ENCODE data around the gene DNAL1. TPM values are rescaled to one million over a fixed set of nuclear protein-coding genes. Genes with fewer than 3 reads are reported as not detected.

Gene DNAL1
- total and polyA plus RNA-seq, 2 of the 13 experiments (the other 11 are each of a cell fraction or from before 2014, with no cell fraction given) = 1.4 to 13.3 TPM

DNA sequence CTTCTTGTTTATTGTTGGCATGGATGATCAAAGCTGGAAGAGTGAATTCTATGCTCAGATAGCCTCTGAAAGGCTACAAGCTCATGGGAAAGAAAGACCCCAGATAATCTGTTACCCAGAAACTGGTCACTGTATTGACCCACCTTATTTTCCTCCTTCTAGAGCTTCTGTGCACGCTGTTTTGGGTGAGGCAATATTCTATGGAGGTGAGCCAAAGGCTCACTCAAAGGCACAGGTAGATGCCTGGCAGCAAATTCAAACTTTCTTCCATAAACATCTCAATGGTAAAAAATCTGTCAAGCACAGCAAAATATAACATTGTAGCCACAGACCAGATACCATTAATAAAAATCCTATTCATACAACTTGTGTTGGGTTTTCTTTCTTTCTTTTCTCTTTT, 25.3 kb upstream of the DNAL1 start:
- H3K4me3 ChIP-seq (replicated peaks in 1 of 3; ENCODE audit: insufficient read depth in 1 of 3, low read depth in 2 of 3, low read length in 3 of 3) = no peak overlapping the region
- H4K20me1 ChIP-seq (ENCODE audit: insufficient read depth, low read length) = no peaks in the 10 kb centered on the region
- no peak overlapping the region for H3K4me2 ChIP-seq (ENCODE audit: low read depth, low read length)
- in situ Hi-C loops (cut with HindIII; ENCODE audit: extremely low pct_ligation_motif_present, low pct_unique_long_range_greater_than_20kb) = no loop called here
- no peak overlapping the region for H3K27ac ChIP-seq (ENCODE audit: extremely low read length, insufficient read depth, low read length)
- H3K4me1 ChIP-seq (ENCODE audit: insufficient read depth, low read length) = peaks cover 29% of the 10 kb centered on the region
- DNase-seq (ENCODE audit: low spot score) = no peak
- 27% methylated on average over 1 of the region's 1 CpG for WGBS (ENCODE audit: low lambda C conversion rate)
- intact Hi-C loops (cut with micrococcal nuclease; ENCODE audit: unreplicated experiment) = no loop called here
- TF ChIP-seq RNF2 (conservative IDR thresholded peaks at IDR 0.05; ENCODE audit: low read depth) = no peak
- TF ChIP-seq, protein P1, sequence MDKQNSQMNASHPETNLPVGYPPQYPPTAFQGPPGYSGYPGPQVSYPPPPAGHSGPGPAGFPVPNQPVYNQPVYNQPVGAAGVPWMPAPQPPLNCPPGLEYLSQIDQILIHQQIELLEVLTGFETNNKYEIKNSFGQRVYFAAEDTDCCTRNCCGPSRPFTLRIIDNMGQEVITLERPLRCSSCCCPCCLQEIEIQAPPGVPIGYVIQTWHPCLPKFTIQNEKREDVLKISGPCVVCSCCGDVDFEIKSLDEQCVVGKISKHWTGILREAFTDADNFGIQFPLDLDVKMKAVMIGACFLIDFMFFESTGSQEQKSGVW (CRISPR knock-in tag; IDR thresholded peaks at IDR 0.05; ENCODE audit: borderline replicate concordance) = no peak
- TF ChIP-seq ATRX (CRISPR knock-in tag; IDR thresholded peaks at IDR 0.05; ENCODE audit: borderline replicate concordance) = no peak
- TF ChIP-seq SMARCE1 (IDR thresholded peaks at IDR 0.05; ENCODE audit: borderline replicate concordance) = no peak
- peak; percentile 1 to 22; a peak in 2 of 4 replicates for TF ChIP-seq MAFK (conservative IDR thresholded peaks at IDR 0.05 in 1 of 2, IDR thresholded peaks at IDR 0.05 in 1 of 2; ENCODE audit: low read length in 2 of 2)
- TF ChIP-seq, protein P2, sequence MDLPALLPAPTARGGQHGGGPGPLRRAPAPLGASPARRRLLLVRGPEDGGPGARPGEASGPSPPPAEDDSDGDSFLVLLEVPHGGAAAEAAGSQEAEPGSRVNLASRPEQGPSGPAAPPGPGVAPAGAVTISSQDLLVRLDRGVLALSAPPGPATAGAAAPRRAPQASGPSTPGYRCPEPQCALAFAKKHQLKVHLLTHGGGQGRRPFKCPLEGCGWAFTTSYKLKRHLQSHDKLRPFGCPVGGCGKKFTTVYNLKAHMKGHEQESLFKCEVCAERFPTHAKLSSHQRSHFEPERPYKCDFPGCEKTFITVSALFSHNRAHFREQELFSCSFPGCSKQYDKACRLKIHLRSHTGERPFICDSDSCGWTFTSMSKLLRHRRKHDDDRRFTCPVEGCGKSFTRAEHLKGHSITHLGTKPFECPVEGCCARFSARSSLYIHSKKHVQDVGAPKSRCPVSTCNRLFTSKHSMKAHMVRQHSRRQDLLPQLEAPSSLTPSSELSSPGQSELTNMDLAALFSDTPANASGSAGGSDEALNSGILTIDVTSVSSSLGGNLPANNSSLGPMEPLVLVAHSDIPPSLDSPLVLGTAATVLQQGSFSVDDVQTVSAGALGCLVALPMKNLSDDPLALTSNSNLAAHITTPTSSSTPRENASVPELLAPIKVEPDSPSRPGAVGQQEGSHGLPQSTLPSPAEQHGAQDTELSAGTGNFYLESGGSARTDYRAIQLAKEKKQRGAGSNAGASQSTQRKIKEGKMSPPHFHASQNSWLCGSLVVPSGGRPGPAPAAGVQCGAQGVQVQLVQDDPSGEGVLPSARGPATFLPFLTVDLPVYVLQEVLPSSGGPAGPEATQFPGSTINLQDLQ (CRISPR knock-in tag; IDR thresholded peaks at IDR 0.05) = no peak
- no peak for TF ChIP-seq ATM (IDR thresholded peaks at IDR 0.05; ENCODE audit: borderline replicate concordance)
- no peak for TF ChIP-seq CHD2 (IDR thresholded peaks at IDR 0.05; ENCODE audit: low read depth, low read length)
- TF ChIP-seq ZNF563 (CRISPR knock-in tag; IDR thresholded peaks at IDR 0.05) = no peak
- H3K79me2 ChIP-seq (ENCODE audit: insufficient read depth, low read length) = no peaks in the 10 kb centered on the region
- no peak for ATAC-seq
- H3K9me3 ChIP-seq (ENCODE audit: low read length) = no peaks in the 10 kb centered on the region
- CTCF ChIA-PET (ENCODE audit: low intra/inter-chr PET ratio, low total read pairs) = no interaction called here
- FAIRE-seq = no peak
- no peak overlapping the region for H2AFZ ChIP-seq (ENCODE audit: low read length)
- H3K9ac ChIP-seq (ENCODE audit: insufficient read depth, low read depth, low read length) = no peak overlapping the region
- no TSS peak for BruUV-seq (replicated peaks)
- H3K36me3 ChIP-seq (replicated peaks in 1 of 2; ENCODE audit: control insufficient read depth in 1 of 2, insufficient read depth in 2 of 2, low read length in 2 of 2) = no peaks in the 10 kb centered on the region
- no peaks in the 10 kb centered on the region for H3K27me3 ChIP-seq (ENCODE audit: control insufficient read depth in 1 of 2, insufficient read depth in 2 of 2, low read length in 2 of 2)
- POLR2A ChIA-PET = interaction anchor here (1.5 kb wide), 1 partner anchor 11 kb away, joined by 3 read pairs; no protein-coding TSS in a partner anchor

Data from HepG2 (cell line).